Activated CD4-positive, alpha-beta T cell treated with anti-CD3 and anti-CD28 coated beads, Interleukin-10, Interleukin-2, amounts not matched to agents 100 ng/mL and 50 ng/mL, durations not matched to agents 16 hours and 8 hours (primary cell): ENCODE results near the gene ARVCF.
"Not testable (repeated sequence)": the region's sequence is repeated elsewhere in the genome, so short reads cannot be mapped to it uniquely, and the experiment has no call there.

Experiments used
- DNase-seq: peaks from one replicate; pipeline ENCODE4 v3.0.0-alpha.2; 2020

ARVCF gene

DNA sequence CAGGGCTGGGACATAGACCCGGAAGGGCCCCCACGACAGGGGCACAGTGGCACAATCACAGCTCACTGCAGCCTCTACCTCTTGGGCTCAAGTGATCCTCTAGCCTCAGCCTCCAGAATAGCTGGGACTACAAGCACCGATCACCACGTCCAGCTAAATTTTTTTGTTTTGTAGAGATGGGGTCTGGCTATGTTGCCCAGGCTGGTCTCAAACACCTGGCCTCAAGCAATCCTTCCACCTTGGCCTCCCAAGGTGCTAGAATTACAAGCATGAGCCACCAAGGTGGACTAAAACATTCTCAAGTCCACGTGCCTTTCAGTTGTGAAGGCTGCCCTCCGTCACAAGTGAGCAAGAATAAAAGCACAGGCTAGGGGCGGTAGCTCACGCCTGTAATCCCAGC lies 85.1 kb downstream of the ARVCF start:
- DNase-seq: no peak

DNA sequence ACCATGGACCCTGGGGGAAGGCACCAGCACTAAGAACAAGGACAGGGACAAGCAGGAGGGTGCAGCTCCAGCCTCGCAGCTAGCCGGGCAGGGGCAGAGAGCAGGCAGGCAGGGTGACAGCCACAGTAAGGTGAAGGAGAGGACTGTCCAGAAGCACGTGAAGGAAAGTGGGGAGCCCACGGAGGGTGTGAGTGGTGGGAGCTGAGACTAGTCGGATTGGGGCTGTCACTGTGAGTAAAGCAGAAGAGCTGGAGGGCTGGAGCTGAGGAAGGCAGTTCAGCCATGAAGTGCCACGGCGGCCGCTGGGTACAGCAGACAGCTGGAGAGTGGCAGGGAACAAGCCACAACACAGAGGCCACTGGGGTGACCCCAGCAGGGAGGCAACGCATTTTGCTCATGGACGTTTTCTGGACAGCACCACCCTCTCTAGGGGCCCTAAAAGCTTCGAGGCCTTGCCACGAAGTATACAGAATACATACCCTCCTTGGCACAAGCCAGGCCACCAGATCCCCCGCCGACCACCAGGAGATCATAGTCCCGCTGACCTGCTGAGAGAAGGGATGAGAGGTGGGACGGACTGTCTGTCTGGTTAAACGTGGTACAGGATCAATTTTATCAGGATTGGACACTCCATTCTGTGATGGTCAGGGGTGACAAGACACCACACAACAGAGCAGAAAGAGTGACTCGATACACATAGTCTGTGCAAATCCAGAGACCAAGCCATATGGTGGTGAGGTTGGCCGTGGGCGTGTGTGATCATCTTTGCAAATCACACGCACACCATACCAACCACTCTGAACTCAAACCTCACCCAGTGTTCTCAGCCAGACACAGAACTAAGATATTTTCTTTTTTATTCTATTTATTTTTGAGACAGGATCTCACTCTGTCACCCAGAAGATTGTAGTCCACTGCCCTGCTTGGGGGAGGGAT lies 85.8 kb downstream of the ARVCF start:
- no peak for DNase-seq

DNA sequence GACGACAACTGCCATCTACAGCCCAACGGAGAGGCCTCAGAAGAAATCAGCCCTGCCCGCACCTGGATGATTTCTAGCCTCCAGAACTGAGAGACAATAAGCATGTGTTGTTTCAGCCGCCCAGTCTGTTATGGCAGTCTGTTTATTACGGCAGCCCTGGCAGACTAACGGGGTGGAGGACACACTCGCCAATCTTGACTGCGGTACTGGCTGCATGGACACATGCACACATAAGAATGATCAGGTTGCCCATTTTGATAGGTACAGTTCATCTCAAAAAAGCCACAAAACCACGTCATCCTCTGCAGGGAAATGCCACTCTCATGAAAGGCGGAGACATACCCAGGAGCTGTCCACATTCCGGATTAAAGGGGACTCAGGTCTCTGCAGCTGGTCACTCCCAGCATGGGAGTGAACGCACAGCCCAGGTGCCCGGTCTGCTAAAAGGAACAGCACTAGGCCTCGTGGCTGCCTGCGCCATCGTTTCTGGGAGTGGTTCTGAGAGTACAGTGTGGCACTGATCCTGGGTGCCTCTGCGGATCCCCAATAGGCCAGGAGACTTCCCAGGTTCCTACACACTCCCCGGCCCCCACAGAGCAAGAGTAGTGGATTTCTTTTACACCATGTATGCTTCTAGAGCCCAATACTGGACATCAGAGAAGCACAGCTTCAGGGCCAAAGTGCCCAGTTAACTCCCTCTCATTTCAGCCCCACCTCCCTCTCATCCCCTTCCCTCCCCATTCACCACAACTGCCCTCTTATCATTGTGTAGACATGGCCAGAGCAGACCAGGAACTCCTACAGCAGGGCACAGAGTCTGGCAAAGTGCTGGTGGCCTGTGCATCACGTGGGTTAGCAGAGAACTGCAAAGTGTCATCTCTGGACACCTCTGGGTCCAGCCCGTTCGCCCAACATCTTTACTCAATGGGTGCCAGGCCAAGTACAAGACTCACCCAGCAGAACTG lies 86.8 kb downstream of the ARVCF start:
- no peak for DNase-seq

DNA sequence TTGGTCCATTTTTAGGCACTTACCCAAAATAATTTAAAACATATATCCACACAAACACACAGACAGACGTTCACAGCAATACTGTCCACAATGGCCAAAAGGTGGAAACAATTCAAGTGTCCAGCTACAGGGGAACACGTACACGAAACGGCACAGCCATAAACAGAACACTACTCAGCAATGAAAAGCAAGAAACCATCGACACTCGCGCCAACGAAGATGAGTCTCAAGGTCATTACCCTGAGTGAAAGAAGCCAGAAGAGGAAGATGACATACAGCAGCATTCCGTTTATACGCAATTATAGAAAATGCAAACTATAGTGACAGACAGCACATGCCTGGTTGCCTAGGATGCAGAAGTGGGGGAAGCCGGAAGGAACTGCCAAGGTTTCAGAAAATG lies 88.4 kb downstream of the ARVCF start:
- DNase-seq: no peak

DNA sequence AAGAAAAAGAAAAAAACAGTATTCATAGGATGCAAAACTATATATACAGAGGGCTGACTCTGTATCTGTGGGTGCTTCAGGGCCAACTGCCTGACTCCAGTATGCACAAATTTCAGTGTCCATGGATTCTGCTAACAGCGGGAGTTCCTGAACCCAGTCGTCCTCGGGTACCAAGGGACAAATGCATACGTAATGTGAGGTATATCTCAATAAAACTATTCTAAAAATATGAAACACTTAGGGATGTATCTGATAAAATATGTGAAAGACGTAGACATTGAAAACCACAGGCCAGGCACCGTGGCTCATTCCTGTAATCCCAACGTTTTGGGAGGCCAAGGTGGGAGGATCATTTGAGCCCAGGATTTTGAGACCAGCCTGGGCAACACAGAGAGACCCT lies 88.9 kb downstream of the ARVCF start:
- no peak for DNase-seq

DNA sequence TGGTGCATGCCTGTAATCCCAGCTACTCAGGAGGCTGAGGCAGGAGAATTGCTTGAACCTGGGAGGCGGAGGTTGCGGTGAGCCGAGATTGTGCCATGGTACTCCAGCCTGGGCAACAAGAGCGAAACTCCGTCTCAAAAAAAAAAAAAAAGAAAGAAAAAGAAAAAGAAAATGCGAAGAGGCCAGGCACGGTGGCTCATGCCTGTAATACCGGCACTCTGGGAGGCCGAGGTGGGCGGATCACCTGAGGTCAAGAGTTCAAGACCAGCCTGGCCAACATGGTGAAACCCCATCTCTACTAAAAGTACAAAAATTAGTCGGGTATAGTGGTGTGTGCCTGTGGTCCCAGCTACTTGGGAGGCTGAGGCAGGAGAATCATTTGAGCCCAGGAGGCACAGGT lies 90.6 kb downstream of the ARVCF start:
- not testable (repeated sequence) for DNase-seq

DNA sequence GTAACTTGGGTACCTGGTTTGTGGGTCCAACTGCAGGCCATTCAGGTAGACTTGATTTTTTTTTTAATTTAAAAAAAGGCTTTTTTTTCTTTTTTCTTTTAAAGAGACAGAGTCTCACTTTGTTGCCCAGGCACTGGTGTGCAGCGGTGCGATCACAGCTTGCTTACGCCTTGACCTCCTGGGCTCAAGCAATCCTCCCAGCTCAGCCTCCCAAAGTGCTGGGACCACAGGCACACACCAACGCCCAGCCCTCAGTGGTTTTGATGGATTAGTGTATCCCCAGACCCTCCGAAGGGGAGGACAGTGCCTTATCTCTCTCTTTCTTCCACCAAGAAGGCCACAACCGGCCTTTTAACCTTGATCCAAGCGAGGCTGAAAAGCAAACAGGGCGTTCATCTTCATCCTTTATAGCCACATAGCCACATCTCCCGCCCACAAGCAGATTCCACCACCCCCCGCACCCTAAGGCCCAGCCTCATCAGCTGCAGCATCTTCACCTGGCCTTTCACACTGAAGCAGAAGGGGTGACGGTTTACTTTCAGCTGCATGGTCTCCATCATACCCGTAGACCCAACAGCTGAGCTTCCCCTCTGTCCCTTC lies 92.6 kb downstream of the ARVCF start:
- no peak for DNase-seq

DNA sequence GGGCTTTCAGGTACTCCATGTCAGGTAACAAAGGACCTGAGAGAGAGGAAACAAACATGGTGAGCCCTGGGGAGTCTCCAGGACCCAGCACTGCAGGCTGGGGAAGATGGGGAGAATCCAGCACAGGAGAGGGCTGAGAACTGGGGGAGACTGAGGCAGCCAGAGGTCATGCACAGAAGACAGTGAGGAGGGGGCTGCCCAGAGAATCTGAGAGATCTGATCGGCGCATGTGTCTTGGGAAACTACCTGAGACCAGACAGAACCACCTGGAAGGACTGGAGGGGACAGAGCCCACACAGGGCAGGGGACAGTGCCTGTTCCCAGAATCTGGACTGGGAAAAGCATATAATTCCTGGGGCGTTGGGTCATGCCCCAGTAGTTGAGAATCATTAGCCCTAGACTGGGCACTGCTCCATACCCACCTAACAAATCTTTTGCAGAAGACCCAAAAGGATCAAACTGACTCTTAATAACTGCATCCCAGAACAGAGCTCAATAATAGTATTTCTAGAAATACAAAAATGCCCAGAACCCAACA lies 95.0 kb downstream of the ARVCF start:
- DNase-seq: no peak
